CD4-positive, alpha-beta T cell (primary cell): ENCODE data around the gene LCN1. TPM values are rescaled to one million over a fixed set of nuclear protein-coding genes. Genes with fewer than 3 reads are reported as not detected.

Experiments
- ATAC-seq: fragments of 200-7000 bp; cut with Tn5 transposase; one replicate; pipeline ENCODE4 v1.10.0; 2022; ENCODE audit warnings: mild to moderate bottlenecking; ENCODE audit not compliant: poor library complexity
- CTCF ChIA-PET: fragments of 350-600 bp; sonication (Branson Sonifier 250); formaldehyde crosslinking; loops from one replicate; lab custom pipeline; 2021; ENCODE audit warnings: antibody characterized with exemption, inconsistent platforms; lab: Charles Lee
- POLR2A ChIA-PET: fragments of 350-600 bp; sonication (Branson Sonifier 250); formaldehyde crosslinking; loops from one replicate; lab custom pipeline; 2021; ENCODE audit warnings: antibody characterized with exemption, inconsistent platforms; lab: Charles Lee
- DNase-seq, 14 experiments: peaks; one replicate each; pipeline ENCODE4 v3.0.0-alpha.2; 2013 to 2020; ENCODE audit warnings: mixed read lengths in 2 of 14
- H3K27ac ChIP-seq, 2 donors: one replicate each; pipeline versions ENCODE4 v1.5.1 to v1.7.0; 2013; ENCODE audit warnings: low read length in 2 of 2, low read depth in 1 of 2, mild to moderate bottlenecking in 1 of 2
- H3K27me3 ChIP-seq, 2 experiments: 1 replicate in 1 of 2; 2 replicates in 1 of 2; pipeline versions ENCODE4 v1.6.1 to v1.7.0; 2013; ENCODE audit warnings: low read length in 2 of 2, control low read depth in 1 of 2, mild to moderate bottlenecking in 1 of 2, moderate library complexity in 1 of 2; ENCODE audit not compliant: insufficient read depth in 2 of 2, control insufficient read depth in 1 of 2
- H3K36me3 ChIP-seq: one replicate; pipeline ENCODE4 v1.6.1; 2013; ENCODE audit warnings: low read length, control low read depth; ENCODE audit not compliant: insufficient read depth
- H3K4me1 ChIP-seq: one replicate; pipeline ENCODE4 v1.6.1; 2013; ENCODE audit warnings: low read length, control low read depth; ENCODE audit not compliant: insufficient read depth
- H3K4me3 ChIP-seq: one replicate; pipeline ENCODE4 v1.5.1; 2013; ENCODE audit warnings: mild to moderate bottlenecking, low read length, moderate library complexity
- H3K9me3 ChIP-seq, 2 experiments: 1 replicate in 1 of 2; 2 replicates in 1 of 2; pipeline versions ENCODE4 v1.6.1 to v1.7.0; 2013; ENCODE audit warnings: low read length in 2 of 2, mild to moderate bottlenecking in 2 of 2, control low read depth in 1 of 2, moderate library complexity in 1 of 2; ENCODE audit not compliant: control insufficient read depth in 1 of 2, insufficient read depth in 1 of 2
- H3K27ac Mint-ChIP-seq: one replicate; pipeline ENCODE4 v1.8.0; 2020; ENCODE audit warnings: mixed read lengths
- H3K27me3 Mint-ChIP-seq: one replicate; pipeline ENCODE4 v1.8.0; 2021; ENCODE audit warnings: mixed read lengths
- H3K36me3 Mint-ChIP-seq: one replicate; pipeline ENCODE4 v1.8.0; 2021; ENCODE audit warnings: low read depth, mixed read lengths
- H3K4me1 Mint-ChIP-seq: one replicate; pipeline ENCODE4 v1.8.0; 2021; ENCODE audit warnings: low read depth, mixed read lengths
- H3K4me3 Mint-ChIP-seq: one replicate; pipeline ENCODE4 v1.8.0; 2020; ENCODE audit warnings: mild to moderate bottlenecking, mixed read lengths
- H3K9me3 Mint-ChIP-seq: one replicate; pipeline ENCODE4 v1.8.0; 2020; ENCODE audit warnings: mixed read lengths
- intact Hi-C, 2 experiments: fragments of 100-400 bp; cut with DNase I in 1 of 2; cut with micrococcal nuclease in 1 of 2; formaldehyde crosslinking; loops; one replicate each; pipeline versions ENCODE4 v1.15.1 to v1.9.0; 2023 to 2025; cut with DNase I, micrococcal nuclease
- total RNA-seq, 174 experiments: library from RNA in 2 of 174; stranded (reverse) in 2 of 174; gene quantifications; one replicate each; pipeline ENCODE4 v1.2.3 and lab custom pipeline; 2021 to 2026
- TF ChIP-seq, protein P1 (sequence below): fragments of 200-600 bp; IDR thresholded peaks from one replicate; pipeline ENCODE4 v1.8.0; 2022; ENCODE audit warnings: antibody characterized with exemption, mild to moderate bottlenecking

Gene LCN1
- total RNA-seq, 2 experiments from 2014 or later: not detected

DNA sequence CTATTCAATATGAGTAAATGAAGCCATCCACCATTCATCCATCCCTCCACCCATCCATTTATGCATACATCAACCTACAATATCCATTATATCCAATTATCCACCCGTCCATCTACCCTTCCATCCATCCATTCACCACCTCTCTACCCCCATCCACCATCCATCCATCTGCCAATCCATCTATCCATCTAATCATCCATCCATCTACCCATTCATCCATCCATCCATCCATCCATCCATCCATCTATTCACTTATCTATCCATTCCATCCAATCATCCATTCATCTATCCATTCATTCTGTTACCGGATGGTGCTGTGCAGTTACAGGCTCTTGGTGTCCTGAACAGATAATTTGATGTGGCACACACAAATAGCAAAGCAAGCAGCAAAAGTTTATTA lies 51.0 kb downstream of the LCN1 start:
- Histone ChIP-seq H3K4me3 (no peak overlapping the region), H3K4me1 (no peaks in the 10 kb centered on the region), H3K27ac (no peak overlapping the region), H3K36me3 (no peaks in the 10 kb centered on the region), H3K9me3 (peaks cover 7 to 11% of the 10 kb centered on the region in 2 experiments), H3K27me3 (peaks cover 5 to 7% of the 10 kb centered on the region in 2 experiments)
- Mint-ChIP-seq H3K9me3 (peaks cover 6% of the 10 kb centered on the region), H3K27me3 (peaks cover 7% of the 10 kb centered on the region), H3K4me3 (no peak overlapping the region), H3K4me1 (no peaks in the 10 kb centered on the region), H3K36me3 (no peaks in the 10 kb centered on the region), H3K27ac (no peak overlapping the region)
- TF ChIP-seq, protein P1, sequence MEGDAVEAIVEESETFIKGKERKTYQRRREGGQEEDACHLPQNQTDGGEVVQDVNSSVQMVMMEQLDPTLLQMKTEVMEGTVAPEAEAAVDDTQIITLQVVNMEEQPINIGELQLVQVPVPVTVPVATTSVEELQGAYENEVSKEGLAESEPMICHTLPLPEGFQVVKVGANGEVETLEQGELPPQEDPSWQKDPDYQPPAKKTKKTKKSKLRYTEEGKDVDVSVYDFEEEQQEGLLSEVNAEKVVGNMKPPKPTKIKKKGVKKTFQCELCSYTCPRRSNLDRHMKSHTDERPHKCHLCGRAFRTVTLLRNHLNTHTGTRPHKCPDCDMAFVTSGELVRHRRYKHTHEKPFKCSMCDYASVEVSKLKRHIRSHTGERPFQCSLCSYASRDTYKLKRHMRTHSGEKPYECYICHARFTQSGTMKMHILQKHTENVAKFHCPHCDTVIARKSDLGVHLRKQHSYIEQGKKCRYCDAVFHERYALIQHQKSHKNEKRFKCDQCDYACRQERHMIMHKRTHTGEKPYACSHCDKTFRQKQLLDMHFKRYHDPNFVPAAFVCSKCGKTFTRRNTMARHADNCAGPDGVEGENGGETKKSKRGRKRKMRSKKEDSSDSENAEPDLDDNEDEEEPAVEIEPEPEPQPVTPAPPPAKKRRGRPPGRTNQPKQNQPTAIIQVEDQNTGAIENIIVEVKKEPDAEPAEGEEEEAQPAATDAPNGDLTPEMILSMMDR: no peak
- DNase-seq (no peak), ATAC-seq (no peak)
- intact Hi-C loops: no loop called here
- POLR2A ChIA-PET: no interaction called here
- CTCF ChIA-PET: no interaction called here

DNA sequence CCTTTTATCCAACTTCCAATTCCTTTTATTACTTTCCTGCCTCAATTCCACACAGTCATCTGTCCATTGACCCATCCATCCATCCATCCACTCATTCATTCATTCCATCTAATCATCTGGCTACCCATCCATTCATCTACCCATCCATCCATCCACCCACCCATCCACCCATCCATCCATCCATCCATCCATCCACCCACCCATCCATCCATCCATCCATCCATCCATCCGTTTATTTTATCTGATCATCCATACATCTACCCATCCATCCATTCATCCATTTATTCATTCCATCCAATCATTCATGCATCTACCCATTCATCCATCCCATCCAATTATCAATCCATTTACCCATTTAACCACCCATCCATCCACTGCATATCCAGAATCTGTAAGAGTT lies 51.9 kb downstream of the LCN1 start:
- H3K27ac Mint-ChIP-seq: no peak overlapping the region
- no peak overlapping the region for H3K4me3 Mint-ChIP-seq
- H3K9me3 Mint-ChIP-seq: peaks cover 6% of the 10 kb centered on the region
- H3K4me1 Mint-ChIP-seq: no peaks in the 10 kb centered on the region
- intact Hi-C loops: no loop called here
- H3K36me3 ChIP-seq: no peaks in the 10 kb centered on the region
- CTCF ChIA-PET: no interaction called here
- peaks cover 7 to 11% of the 10 kb centered on the region in 2 experiments for H3K9me3 ChIP-seq
- no peaks in the 10 kb centered on the region for H3K36me3 Mint-ChIP-seq
- ATAC-seq: no peak
- no peak overlapping the region for H3K4me3 ChIP-seq
- POLR2A ChIA-PET: no interaction called here
- TF ChIP-seq, protein P1: no peak
- H3K27ac ChIP-seq: no peak overlapping the region
- DNase-seq: no peak
- H3K27me3 ChIP-seq: peaks cover 5 to 7% of the 10 kb centered on the region in 2 experiments
- peaks cover 7% of the 10 kb centered on the region for H3K27me3 Mint-ChIP-seq
- no peaks in the 10 kb centered on the region for H3K4me1 ChIP-seq

DNA sequence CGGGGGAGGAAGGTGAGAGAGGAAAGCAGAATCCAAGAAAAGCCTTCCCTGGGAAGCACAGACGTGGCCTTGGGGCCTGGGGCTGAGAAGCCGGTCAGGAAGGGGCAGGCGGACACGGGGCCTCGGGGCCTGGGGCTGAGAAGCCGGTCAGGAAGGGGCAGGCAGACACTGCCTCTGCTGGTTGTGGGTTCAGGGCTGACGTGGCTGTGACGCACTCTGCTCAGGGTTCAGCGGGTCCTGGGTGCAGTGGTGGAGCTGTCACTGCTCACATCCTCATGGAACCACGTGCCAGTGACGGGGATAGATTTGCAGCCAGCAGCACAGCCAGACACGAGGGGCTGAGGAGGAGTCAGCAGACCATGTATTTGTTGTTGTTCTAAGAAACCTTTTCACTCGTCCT lies 53.1 kb downstream of the LCN1 start:
- Histone ChIP-seq H3K27ac (no peak overlapping the region), H3K4me3 (no peak overlapping the region), H3K27me3 (peaks cover 5 to 7% of the 10 kb centered on the region in 2 experiments), H3K4me1 (no peaks in the 10 kb centered on the region), H3K36me3 (no peaks in the 10 kb centered on the region), H3K9me3 (peaks cover 2 to 11% of the 10 kb centered on the region in 2 experiments)
- no peak overlapping the region for H3K4me3 Mint-ChIP-seq
- POLR2A ChIA-PET: no interaction called here
- TF ChIP-seq, protein P1: no peak
- CTCF ChIA-PET: no interaction called here
- no peaks in the 10 kb centered on the region for H3K36me3 Mint-ChIP-seq
- peaks cover 3% of the 10 kb centered on the region for H3K9me3 Mint-ChIP-seq
- peak in 1 of 14 experiments; percentile 28 for DNase-seq
- H3K27ac Mint-ChIP-seq: no peak overlapping the region
- intact Hi-C loops: no loop called here
- no peaks in the 10 kb centered on the region for H3K4me1 Mint-ChIP-seq
- H3K27me3 Mint-ChIP-seq: peaks cover 7% of the 10 kb centered on the region
- ATAC-seq: no peak
